Sigmoid colon (tissue), 4 donors: ENCODE measurements around the gene BRSK2.

Experiments used
- POLR2A ChIP-seq, 2 donors: fragments of 450-650 bp; IDR thresholded peaks; one replicate each; pipeline ENCODE4 v1.6.1; 2016; ENCODE audit warnings: antibody characterized with exemption in 2 of 2, mild to moderate bottlenecking in 2 of 2, moderate library complexity in 2 of 2
- POLR2AphosphoS5 ChIP-seq, 4 donors: sonication (generic); formaldehyde crosslinking; IDR thresholded peaks; one replicate each; pipeline ENCODE4 v1.6.1; 2017; ENCODE audit warnings: antibody characterized with exemption in 4 of 4

DNA sequence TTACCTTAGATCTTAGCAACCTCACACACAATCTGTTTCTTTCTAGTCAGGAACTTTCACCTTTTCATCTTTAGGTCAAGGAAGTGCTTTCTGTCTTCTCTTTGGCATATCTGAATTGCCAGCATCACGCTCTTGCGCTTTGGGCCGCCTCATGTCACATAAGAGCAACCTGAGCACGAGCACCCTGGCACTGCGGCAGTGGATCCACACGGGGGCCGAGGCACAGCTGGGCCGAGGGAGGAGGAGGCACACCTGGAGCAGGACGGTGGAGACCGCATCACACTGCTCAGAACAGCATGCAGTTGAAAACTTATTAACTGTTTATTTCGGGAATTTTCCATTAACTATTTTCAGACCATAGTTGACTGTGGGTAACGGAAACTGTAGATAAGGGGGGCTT is 86.1 kb downstream of the BRSK2 start:
- no peak for TF ChIP-seq POLR2AphosphoS5 (IDR thresholded peaks at IDR 0.05)
- TF ChIP-seq POLR2A (IDR thresholded peaks at IDR 0.05): no peak
